ENCODE results near the gene ANKS1A. TPM values are rescaled to one million over a fixed set of nuclear protein-coding genes. Genes with fewer than 3 reads are reported as not detected.

Gene ANKS1A
- polyA plus RNA-seq, 3 donors = 36.4 to 53.5 (median 45.4) TPM

GRCh38 chr6:35044761-35045421 lies 155.8 kb downstream of the ANKS1A start:
- no peak for DNase-seq (ENCODE audit: extremely low read depth in 1 of 11, low read depth in 9 of 11, low spot score in 4 of 11)

- no peak for DNase-seq (ENCODE audit: extremely low read depth in 1 of 11, low read depth in 9 of 11, low spot score in 4 of 11)
Measured at GRCh38 chr6:35046103-35046502, 157.0 kb downstream of the ANKS1A start.

GRCh38 chr6:35046862-35047261 lies 157.8 kb downstream of the ANKS1A start:
- no peak for DNase-seq (ENCODE audit: extremely low read depth in 1 of 11, low read depth in 9 of 11, low spot score in 4 of 11)

- DNase-seq (ENCODE audit: extremely low read depth in 1 of 11, low read depth in 9 of 11, low spot score in 4 of 11) = no peak
Measured at GRCh38 chr6:35047265-35048011, 158.4 kb downstream of the ANKS1A start.

- no peak for DNase-seq (ENCODE audit: extremely low read depth in 1 of 11, low read depth in 9 of 11, low spot score in 4 of 11)
Measured at GRCh38 chr6:35048031-35048613, 159.1 kb downstream of the ANKS1A start.

- DNase-seq (ENCODE audit: extremely low read depth in 1 of 11, low read depth in 9 of 11, low spot score in 4 of 11) = peak in 1 of 11 donors; percentile 28
Measured at GRCh38 chr6:35048631-35049083, 159.6 kb downstream of the ANKS1A start.

GRCh38 chr6:35049156-35049735 lies 160.2 kb downstream of the ANKS1A start:
- DNase-seq (ENCODE audit: extremely low read depth in 1 of 11, low read depth in 9 of 11, low spot score in 4 of 11) = no peak

GRCh38 chr6:35049900-35050756 lies 161.1 kb downstream of the ANKS1A start:
- DNase-seq (ENCODE audit: extremely low read depth in 1 of 11, low read depth in 9 of 11, low spot score in 4 of 11) = no peak

- no peak for DNase-seq (ENCODE audit: extremely low read depth in 1 of 11, low read depth in 9 of 11, low spot score in 4 of 11)
Measured at GRCh38 chr6:35050757-35051330, 161.8 kb downstream of the ANKS1A start.

- DNase-seq (ENCODE audit: extremely low read depth in 1 of 11, low read depth in 9 of 11, low spot score in 4 of 11) = no peak
Measured at GRCh38 chr6:35051396-35051795, 162.3 kb downstream of the ANKS1A start.

- DNase-seq (ENCODE audit: extremely low read depth in 1 of 11, low read depth in 9 of 11, low spot score in 4 of 11) = no peak
Measured at GRCh38 chr6:35051997-35052583, 163.0 kb downstream of the ANKS1A start.

GRCh38 chr6:35052694-35053565 lies 163.9 kb downstream of the ANKS1A start:
- DNase-seq (ENCODE audit: extremely low read depth in 1 of 11, low read depth in 9 of 11, low spot score in 4 of 11) = no peak

GRCh38 chr6:35053701-35054100 lies 164.6 kb downstream of the ANKS1A start:
- no peak for DNase-seq (ENCODE audit: extremely low read depth in 1 of 11, low read depth in 9 of 11, low spot score in 4 of 11)

GRCh38 chr6:35054106-35054742 lies 165.2 kb downstream of the ANKS1A start:
- DNase-seq (ENCODE audit: extremely low read depth in 1 of 11, low read depth in 9 of 11, low spot score in 4 of 11) = no peak

- DNase-seq (ENCODE audit: extremely low read depth in 1 of 11, low read depth in 9 of 11, low spot score in 4 of 11) = no peak
Measured at GRCh38 chr6:35054743-35055130, 165.7 kb downstream of the ANKS1A start.

GRCh38 chr6:35055891-35056290 lies 166.8 kb downstream of the ANKS1A start:
- no peak for DNase-seq (ENCODE audit: extremely low read depth in 1 of 11, low read depth in 9 of 11, low spot score in 4 of 11)

GRCh38 chr6:35056952-35057351 lies 167.9 kb downstream of the ANKS1A start:
- DNase-seq (ENCODE audit: extremely low read depth in 1 of 11, low read depth in 9 of 11, low spot score in 4 of 11) = no peak
